HL-60/S4 (cell line): ENCODE data around the gene PLEKHA6.
"Not testable (repeated sequence)": the region's sequence is repeated elsewhere in the genome, so short reads cannot be mapped to it uniquely, and the experiment has no call there.

Experiments used
- in situ Hi-C: fragments of 300-500 bp; cut with MboI; formaldehyde crosslinking; loops from 2 replicates; pipeline ENCODE4 v1.14.3; 2022; ENCODE audit warnings: low sequenced_read_pairs

Gene PLEKHA6

DNA sequence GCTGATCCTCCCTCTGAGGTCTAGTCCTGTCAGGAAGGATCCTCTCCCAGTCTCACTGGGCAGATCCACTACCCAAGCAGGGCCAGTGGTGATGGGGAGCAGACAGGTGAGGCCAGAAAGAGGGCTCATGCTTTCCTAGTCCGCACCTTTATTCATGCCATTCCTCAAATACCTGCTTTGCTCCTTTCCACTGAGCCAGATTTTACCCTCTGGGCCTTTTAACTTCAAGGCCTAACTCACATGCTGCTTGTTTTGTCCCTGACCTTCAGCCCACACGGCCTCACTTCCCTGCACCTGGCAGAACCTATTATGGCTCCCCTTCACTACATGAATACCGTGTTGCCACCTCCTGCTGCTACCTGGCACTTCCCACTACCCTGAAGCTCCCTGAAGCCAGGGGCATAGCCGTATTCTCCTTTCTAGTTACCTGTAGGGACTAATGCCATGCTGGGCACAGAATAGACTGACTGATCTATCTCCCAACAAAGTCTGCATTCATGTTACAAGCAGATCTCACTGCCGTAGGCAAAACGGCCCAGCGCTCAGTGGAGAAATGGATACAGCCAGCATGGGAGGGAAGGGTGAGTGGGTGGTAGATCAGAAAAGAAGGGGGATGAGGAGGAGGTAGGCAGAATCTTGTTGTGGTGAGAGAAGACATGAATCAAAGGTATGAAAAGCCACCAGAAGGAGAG is 109.8 kb downstream of the PLEKHA6 start:
- in situ Hi-C loops, result no loop called here

DNA sequence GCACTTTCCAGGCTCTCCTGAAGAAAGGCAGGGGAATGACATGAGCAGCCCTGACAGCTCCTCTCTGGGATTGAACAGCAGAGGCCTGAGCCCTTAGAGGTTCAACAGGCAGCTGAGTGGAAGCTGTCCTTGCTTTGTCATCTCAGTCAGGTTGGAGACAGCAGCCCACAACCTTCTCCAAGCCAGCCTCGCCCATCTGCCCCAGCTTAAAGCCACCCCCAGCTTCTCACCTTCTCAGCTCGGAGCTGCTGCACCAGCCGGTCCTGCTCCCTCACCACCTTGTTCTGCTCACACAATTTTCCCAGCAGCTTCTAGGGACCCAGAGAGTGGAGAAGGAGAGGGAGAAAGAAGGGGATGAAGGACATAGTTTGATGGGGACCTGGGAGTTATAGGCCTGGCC is 110.8 kb downstream of the PLEKHA6 start:
- in situ Hi-C loops, result no loop called here

DNA sequence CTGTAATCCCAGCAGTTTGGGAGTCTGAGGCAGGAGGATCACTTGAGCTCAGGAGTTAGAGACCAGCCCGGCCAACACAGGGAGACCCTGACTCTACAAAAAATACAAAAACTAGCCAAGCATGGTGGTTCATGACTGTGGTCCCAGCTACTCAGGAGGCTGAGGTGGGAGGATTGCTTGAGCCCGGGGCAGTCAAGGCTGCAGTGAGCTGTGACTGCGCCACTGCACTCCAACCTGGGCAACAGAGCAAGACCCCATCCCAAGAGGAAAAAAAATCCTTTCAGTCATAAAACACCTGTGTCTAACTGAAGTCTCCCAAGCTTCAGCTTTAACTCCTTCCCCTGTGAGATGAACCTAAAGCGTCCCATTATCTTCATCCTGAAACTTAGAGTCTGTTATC is 112.9 kb downstream of the PLEKHA6 start:
- in situ Hi-C loops, result no loop called here

DNA sequence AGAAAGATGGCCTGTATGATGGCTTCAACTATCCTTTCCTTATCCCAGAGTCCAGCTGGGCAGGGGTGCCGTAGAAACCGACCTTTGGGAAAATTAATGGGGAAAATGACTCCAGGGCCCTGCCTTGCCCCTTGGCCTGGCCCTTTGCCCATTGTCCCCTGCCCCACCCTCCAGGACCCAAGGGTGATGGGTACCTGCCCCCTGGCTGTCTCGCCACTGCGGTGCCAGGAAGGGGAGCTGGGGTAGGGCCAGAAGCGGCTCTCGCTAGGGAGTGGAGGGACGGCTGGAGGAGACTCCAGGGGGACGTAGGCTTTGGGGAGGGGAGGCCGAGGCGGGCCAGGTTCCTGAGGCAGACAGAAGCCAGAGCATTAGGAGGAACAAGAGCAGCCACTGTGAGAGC is 116.8 kb downstream of the PLEKHA6 start:
- in situ Hi-C loops, result no loop called here

DNA sequence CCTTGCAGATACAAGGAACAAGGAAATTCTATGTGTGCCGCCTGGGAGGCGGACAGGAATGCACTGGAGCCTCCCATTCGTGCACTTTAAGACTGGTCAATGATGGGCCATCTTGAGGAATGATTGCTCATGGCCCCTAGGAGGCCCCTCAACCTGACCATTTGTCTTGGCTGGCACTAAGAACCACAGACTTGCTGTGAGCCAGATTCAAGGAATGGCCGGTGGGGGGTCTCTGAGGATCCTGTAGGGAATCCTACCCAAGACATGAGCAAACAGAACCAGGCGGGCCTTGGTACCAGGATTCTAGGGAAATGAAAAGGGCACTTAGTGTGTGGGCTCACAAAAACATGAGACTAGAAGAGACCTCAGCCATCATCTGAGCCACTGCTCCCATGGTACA is 117.8 kb downstream of the PLEKHA6 start:
- in situ Hi-C loops, result no loop called here

DNA sequence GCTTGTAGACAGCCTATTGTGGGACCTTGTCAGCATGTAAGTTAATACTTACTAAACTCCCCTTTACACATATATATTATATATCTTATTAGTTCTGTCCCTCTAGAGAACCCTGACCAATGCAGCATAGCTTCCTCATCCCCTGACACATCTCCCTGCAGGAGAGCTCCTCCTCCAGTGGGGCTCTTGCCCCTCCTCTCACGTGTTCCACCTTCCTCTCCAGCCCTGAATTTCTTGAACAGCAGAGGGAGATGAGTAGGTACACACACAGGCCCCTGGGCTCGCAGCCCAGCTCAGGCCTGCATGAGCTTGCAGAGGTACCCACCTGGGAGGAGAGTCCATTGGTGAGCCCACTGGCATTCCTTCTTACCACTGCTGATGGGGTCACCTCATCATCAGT is 118.7 kb downstream of the PLEKHA6 start:
- in situ Hi-C loops, result no loop called here

DNA sequence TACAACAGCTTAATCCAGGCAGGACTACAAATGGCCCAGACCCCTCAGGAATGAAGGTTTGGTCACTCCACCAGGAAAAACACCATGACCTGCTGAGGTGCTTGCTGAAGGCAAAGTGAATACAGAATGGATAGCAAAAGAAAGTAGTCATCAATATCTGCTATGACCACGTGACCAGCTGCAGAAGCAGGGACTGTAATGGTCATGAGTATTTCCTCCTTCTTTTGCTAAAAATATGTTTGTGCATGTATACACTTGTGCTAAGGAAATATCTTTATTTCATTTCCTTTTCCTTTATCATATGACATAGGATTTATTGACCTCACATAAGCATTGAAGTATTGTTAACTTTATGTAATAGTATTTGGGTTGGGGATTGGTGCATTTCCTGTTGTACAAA is 119.5 kb downstream of the PLEKHA6 start:
- in situ Hi-C loops, result no loop called here

DNA sequence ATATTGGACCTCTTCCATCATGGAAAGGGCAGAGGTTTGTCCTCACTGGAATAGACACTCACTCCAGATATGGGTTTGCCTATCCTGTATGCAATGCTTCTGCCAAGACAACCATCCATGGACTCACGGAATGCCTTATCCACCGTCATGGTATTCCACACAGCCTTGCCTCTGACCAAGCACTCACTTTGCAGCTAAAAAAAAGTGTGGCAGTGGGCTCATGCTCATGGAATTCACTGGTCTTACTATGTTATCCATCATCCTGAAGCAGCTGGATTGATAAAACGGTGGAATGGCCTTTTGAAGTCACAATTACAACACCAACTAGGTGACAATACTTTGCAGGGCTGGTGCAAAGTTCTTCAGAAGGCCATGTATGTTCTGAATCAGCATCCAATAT is 120.3 kb downstream of the PLEKHA6 start:
- in situ Hi-C loops, result not testable (repeated sequence)

DNA sequence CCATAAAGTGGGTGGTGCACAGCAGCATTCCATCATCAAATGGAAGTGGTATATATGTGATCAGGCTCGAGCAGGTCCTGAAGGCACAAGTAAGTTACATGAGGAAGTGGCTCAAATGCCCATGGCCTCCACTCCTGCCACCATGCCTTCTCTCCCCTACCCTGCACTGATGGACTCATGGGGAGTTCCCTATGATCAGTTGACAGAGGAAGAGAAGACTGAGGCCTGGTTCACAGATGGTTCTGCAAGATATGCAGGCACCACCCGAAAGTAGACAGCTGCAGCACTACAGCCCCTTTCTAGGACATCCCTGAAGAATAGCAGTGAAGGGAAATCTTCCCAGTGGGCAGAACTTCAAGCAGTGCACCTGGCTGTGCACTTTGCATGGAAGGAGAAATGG is 121.2 kb downstream of the PLEKHA6 start:
- in situ Hi-C loops, result not testable (repeated sequence)

DNA sequence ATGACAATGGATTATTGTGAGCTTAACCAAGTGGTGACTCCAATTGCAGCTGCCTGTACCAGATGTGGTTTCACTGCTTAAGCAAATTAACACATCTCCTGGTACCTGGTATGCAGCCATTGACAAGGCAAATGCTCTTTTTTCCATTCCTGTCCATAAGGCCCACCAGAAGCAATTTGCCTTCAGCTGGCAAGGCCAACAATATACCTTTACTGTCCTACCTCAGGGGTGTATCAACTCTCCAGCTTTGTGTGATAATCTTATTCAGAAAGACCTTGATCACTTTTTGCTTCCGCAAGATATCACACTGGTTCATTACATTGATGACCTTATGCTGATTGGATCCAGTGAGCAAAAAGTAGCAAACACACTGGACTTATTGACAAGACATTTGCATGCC is 122.2 kb downstream of the PLEKHA6 start:
- in situ Hi-C loops, result not testable (repeated sequence)

DNA sequence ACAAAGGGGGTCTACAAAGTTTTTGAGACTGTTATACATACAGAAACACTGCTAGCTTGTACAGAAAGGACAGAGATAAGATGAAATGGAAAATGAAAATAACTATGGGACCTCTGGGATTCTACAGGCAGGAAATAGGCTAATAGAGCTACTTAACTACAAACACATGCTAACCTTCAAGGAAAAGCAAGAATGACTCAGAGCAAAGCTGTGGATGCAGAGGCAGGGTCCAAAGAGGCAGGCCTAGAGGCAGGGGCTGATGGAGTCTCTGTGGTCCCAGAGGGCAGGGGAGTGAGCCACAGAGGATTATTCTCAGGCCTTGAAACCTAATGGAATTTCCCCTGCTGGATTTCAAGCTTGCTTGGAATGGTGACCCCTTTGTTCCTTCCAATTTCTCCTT is 127.2 kb downstream of the PLEKHA6 start:
- in situ Hi-C loops, result no loop called here

DNA sequence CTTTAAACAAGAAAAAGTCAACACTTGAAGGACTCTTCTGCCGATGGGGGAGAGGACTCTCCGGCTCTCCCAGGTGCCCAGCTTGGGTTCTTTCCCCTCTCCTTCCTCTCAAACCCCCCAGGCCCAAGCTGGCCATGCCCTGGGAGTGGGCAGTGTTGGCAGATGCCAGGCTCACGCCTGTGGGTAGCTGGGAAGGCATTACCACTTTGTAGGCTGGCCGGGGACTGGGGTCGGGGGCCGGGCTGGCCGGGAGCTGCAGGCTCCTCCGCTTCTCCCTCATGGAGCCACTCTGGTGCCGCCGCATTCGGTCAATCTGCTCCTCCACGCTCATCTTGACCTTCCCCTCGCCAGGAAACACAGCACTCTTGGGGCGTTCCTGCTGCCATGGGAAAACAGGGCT is 129.5 kb downstream of the PLEKHA6 start:
- in situ Hi-C loops, result no loop called here

DNA sequence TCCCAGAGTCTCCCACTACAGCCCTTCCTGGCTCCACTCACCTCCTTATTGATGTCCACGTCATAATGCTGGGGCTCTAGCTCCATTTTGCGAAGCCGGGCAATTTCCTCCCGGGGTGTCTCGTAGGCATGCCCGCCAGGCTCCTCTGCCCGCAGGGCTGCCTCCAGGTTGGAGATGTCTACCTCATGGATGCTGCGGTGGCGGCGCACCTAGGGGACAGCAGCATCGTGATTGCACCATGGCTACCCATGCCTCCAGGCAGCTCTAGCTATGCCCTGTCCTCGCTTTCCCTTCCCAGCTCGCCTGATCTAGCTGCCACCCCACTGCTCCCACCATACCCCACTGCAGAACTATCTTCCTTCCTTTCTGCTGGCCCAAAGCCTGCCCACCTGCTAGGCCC is 130.8 kb downstream of the PLEKHA6 start:
- in situ Hi-C loops, result no loop called here

DNA sequence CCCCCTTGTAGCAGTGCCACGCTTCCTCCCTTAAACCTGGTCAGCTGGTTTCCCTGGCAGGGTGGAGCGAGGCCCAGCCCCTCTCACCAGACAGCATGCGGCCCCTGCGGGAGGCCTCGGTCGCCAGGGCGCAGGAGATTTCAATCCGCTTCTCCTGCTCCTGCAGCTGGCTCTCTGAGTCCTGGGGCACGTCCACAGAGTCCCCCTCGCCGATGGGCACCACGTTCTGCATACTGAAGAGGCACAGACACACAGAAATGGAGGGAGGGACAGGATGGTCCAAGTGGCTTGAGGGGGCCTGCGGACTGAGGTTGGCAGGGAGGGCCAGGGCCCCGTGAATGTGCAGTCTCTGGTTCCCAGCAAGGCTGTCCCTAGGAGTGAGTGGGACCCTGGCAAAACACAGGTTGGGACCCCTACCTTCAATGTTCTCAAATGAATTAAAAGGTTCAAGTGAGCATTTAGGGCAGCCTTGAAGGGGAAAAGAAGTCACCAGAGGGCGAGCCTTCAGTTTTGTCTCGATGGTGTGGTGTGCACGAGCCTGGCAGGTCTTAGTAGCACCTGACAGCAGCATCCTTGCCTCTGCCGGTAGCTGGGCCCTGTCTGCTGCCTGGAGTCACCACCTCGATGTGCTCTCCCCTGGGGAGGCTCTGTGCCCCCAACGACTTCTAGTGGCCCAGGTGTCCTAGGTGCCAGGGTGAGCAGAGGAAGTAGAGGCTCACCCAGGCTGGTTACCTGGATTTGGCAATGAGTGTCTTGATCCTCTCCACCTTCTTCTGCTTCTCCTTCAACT is 131.5 kb downstream of the PLEKHA6 start:
- in situ Hi-C loops, result no loop called here

DNA sequence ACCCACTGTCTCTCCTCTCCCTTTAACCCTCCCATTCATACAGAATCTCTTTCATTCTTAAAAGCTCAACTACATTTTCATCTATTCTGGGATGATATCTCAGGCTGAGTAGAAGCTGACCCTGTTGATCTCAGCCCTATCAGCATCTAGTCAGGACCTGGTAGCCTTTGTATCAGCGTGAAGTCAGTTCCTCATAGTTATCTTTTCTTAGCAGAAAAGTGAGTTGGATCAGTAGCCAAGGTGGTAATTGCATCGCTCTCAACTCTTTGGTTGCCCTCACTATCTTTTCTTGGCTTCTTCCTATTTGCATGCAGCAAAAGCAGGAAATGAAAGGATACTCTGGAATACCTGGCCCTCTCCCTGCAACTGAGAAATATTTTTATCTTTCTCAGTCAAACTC is 132.4 kb downstream of the PLEKHA6 start:
- in situ Hi-C loops, result no loop called here

DNA sequence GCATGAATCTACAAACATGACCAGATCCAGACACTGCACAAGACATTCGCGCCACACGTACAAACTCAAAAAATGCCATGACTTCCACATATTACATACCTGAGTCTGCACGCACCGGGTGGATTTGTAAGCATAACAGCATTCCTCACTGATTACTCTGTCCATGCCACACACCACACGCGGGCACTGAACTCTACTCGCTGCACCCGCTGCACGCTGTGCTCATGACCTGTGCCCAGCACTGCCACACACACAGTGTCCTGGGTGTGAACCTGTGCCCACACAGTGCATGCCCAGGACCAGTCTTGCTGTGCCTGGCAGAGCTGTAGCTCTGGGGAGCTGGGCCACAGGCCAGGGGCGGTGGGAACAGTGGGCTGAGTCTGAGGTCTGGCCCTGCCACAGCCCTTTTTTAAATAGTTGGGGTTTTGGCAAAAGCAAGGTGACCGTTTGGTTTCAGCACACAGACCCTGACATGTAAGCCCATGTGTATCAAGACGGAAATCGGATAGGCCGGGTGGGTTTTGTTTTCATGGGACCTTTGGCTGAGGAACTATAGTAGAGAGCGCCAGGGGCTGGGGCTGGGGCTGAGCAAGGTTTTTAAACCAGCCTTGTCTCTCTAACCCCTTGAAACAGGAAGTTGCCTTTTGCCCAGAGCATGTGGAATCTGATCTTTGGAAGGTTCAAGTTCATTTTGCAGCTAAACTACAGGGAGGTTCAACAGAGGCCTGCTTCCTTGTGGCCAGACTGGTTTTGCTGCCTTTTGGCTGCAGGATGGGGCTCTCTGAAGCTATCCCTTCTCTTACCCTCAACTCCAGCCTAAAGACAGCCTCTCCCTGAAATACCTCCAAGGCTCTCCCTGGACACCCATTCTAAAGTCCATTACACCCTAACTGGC is 133.6 kb downstream of the PLEKHA6 start:
- in situ Hi-C loops, result no loop called here

DNA sequence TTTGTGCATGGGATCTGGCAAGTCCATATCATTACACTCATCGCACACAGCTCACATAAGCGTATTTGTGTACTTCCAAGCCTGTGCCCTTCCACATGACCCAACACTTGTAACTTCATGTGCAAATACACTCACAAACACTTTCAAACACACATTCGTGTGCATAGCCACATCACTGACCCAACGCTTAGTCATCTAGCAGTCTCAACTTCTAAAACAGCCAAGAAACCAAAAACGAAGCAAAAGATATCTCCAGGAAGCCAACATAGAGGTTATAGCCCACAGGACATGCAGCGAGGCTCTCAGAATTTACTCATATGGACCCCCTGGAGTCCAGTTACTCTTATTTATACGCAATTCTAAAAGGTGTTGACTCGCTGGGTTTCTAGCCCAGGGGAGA is 135.1 kb downstream of the PLEKHA6 start:
- in situ Hi-C loops, result no loop called here

DNA sequence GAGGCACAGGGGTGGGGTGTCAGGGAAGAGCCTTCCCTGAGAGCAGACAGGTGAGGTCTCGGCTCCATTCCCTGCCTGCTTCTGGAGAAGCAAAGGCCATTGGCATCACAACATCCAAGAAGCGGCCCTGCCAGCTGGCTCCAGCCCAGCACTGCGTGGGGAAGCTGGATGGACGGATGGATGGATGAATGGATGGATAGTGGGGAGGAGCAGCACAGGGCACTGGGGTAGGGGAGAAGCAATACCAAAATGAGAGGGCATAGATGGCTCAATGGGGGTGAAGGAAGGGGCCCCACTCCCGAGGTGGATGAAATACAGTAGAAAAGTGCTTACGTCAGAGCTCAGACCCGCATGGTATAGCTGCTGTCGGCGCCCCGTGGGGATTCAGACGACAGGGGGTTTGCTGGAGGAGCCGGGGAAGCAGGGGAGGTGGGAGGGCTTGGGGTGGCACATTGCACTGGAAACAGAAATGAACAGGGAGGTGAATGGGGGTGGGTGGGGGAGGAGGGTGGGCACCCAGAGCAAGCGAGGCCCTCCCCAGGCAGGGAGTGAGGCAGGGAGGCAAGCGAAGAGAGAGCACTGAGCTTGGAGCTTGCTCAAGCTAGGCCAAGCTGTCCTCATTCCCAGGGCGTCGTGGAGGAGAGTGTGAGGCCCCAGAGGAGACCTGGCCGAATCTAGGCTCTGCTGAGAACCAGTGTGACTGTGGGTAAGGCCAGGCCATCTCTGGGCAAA is 136.4 kb downstream of the PLEKHA6 start:
- in situ Hi-C loops, result no loop called here

DNA sequence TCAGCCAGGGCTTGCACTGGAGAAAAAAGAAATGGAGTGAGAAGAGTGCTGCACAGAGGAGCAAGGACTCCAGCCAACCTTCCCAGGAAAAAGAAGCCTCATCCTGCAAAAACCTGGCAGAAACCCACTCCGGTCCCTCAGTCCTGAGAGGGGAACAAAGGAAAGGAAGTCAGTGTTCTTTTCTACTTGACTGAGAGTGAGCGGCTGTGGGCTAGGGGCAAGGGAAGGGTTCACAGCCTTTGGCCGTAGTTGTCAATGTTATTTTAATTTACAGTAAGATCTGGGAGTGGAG is 137.0 kb downstream of the PLEKHA6 start:
- in situ Hi-C loops, result no loop called here

DNA sequence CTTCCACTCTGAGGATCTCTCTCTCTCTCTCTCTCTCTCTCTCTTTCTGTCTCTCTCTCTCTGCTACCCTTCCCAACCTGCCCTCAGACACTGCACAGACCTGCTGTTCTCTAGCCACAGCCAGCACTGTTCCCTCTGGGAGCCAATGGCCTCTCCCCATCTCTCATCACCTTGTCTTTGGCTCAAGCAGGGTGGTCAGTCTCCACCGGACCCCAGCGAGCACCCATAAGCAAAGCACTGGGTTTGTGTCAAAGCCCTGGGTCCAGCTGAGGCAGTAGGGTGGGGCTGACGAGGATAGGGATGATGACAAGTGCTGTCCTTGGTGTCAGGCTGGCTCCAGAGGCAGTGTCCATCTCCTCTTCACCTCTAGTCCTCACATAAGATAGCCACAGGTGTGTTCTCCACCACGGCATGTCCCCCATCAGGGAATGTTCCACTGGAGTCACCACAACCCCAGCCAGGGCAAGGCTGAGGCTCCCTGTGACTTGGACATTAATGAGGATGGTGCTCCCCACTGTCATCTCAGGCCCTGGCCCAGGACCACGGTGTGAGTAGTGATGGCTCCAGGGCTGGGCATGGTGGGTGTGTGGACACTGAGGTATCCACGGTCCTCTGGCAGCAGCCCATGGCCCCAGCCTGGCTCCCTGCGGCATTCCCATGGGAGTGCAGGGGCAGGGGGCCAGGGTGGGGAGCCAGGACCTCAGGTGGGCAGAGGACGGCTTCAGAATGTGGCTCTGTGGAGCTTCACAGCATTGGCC is 137.5 kb downstream of the PLEKHA6 start:
- in situ Hi-C loops, result no loop called here
